RWPE1 (cell line): ENCODE data around the gene RBBP8NL.

Source experiments
- CTCF ChIA-PET: fragments of 350-600 bp; sonication (Branson Sonifier 250); formaldehyde crosslinking; extraction: SDS; loops from one replicate; lab custom pipeline; 2021; lab: Yijun Ruan, JAX
- POLR2A ChIA-PET: fragments of 400-600 bp; formaldehyde crosslinking; extraction: SDS; loops from one replicate; lab custom pipeline; 2020; ENCODE audit warnings: antibody characterized with exemption; ENCODE audit not compliant: low non-redundant PET; lab: Yijun Ruan, JAX
- DNase-seq: peaks from one replicate; pipeline ENCODE4 v3.0.0; 2012; ENCODE audit warnings: low spot score
- H3K27ac ChIP-seq: fragments of 450-650 bp; 2 replicates; pipeline ENCODE4 v1.5.1; 2017
- TF ChIP-seq, protein P1 (sequence below): fragments of 450-650 bp; conservative IDR thresholded peaks from 2 replicates; pipeline ENCODE4 v1.5.1; 2017; ENCODE audit warnings: low read depth, mild to moderate bottlenecking

RBBP8NL gene

GRCh38 chr20:62409931-62410745 is 17.2 kb downstream of the RBBP8NL start:
- CTCF ChIA-PET, result interaction anchor here (0.6 to 3.2 kb wide), 40 partner anchors 8 to 1634 kb away, joined by 3 to 29 read pairs (median 4); partner anchors contain the start of gene RBBP8NL
- POLR2A ChIA-PET, result interaction anchor here (0.8 to 1.5 kb wide), 2 partner anchors 22 to 204 kb away, joined by 3 read pairs; no protein-coding TSS in a partner anchor
- H3K27ac ChIP-seq, result peak overlapping the region; percentile 21
- peak; percentile 66 for DNase-seq
- TF ChIP-seq, protein P1, sequence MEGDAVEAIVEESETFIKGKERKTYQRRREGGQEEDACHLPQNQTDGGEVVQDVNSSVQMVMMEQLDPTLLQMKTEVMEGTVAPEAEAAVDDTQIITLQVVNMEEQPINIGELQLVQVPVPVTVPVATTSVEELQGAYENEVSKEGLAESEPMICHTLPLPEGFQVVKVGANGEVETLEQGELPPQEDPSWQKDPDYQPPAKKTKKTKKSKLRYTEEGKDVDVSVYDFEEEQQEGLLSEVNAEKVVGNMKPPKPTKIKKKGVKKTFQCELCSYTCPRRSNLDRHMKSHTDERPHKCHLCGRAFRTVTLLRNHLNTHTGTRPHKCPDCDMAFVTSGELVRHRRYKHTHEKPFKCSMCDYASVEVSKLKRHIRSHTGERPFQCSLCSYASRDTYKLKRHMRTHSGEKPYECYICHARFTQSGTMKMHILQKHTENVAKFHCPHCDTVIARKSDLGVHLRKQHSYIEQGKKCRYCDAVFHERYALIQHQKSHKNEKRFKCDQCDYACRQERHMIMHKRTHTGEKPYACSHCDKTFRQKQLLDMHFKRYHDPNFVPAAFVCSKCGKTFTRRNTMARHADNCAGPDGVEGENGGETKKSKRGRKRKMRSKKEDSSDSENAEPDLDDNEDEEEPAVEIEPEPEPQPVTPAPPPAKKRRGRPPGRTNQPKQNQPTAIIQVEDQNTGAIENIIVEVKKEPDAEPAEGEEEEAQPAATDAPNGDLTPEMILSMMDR, result peak; percentile 78

- ChIA-PET POLR2A (interaction anchor here (1.5 kb wide), 1 partner anchor 21 kb away, joined by 3 read pairs; no protein-coding TSS in a partner anchor), CTCF (interaction anchor here (0.7 to 3.2 kb wide), 22 partner anchors 8 to 400 kb away, joined by 3 to 29 read pairs (median 6); partner anchors contain the start of gene RBBP8NL)
- peak overlapping the region; percentile 17 for H3K27ac ChIP-seq
- TF ChIP-seq, protein P1, result no peak
- no peak for DNase-seq
Measured at GRCh38 chr20:62409086-62409853, 18.1 kb downstream of the RBBP8NL start.

DNA sequence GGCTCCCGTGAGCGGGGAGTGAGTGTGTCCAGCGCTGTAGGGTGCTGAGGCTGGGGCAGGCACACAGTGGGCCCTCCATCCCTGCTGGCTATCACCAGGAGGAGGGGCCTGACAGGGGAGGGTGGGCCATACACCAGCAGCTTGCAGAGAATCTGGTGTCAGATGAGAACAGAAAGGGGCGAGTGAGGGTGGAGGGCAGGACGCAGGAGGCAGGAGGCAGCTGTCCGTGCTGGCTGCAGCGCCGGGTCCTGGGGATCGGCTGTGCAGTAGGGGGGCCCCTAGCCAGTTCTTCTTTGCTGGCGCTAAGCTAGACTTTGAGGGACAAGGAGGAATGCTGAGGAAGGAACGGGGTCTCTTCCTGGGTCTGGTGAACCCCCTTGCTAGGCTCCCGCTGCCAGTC is 18.7 kb downstream of the RBBP8NL start:
- TF ChIP-seq, protein P1, result no peak
- ChIA-PET CTCF (interaction anchor here (0.6 to 3.2 kb wide), 6 partner anchors 14 to 383 kb away, joined by 3 to 29 read pairs (median 12); no protein-coding TSS in a partner anchor), POLR2A (no interaction called here)
- peak overlapping the region; percentile 17 for H3K27ac ChIP-seq
- DNase-seq, result no peak

DNA sequence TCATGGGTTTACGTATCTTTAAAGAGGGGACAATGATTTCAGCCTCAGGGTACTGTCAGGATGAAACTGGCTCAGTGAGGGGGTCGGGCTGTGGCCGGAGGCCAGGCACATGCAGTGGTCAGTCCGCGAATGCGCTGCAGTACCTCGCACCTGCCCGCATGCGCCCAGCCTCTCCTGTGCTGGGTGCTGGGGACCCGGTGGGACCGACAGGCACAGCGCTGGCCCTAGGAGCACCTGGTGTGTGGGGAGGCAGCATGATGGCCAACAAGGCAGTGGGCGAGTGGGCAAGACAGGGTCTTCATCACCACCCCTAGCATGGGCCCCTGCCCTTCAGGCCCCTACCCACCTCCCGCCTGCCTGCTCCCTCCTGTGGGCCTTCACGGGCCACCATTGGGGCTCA is 19.3 kb downstream of the RBBP8NL start:
- no peak for DNase-seq
- TF ChIP-seq, protein P1, result no peak
- H3K27ac ChIP-seq, result peak overlapping the region; percentile 80
- ChIA-PET POLR2A (no interaction called here), CTCF (interaction anchor here (0.6 kb wide), 2 partner anchors 91 to 107 kb away, joined by 3 read pairs; no protein-coding TSS in a partner anchor)

DNA sequence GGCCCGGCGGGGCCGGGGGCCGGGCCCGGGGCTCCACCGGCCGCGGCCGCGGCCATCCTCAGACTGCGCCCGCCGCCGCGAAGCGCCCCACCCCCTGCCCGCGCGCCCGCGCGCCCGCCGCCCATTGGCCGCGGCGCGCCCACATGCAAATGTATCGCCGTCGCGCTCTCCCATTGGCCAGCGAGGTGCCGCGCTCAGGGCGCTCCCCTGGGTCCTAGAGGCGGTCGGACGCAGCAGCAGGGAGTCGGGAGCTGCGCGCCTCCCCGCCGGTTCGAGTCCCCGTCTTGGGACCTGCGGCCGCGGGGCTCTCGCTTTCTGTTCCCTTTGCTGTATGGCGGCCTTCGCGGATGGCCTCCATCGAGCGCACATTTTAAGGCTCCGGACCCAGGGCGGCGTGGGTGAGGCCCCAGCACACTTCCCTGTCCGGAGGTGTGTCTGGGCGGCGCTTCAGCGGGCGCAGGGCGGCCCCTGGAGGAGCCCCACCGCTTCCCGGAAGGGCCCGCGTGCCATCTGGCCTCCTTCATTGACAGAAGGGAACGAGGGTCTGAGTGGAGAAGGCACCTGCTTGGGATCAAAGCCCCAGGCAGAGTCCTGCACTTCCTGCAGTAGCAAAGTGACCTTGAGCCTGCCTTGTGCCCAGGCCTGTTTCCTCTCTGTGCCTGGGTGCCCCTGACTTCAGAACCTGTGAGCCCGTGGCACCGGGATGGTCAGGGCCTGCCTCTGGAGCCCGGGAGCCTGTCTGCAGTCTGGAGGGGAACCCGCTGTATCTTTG is 19.9 kb downstream of the RBBP8NL start, which contains the start of gene CABLES2:
Gene CABLES2, minus strand, starts transcription at position 65 of the 772 bp plus-strand sequence. Its CDS starts 9 bp downstream, at position 56.
- POLR2A ChIA-PET, result no interaction called here
- CTCF ChIA-PET, result no interaction called here
- peak within 1 kb of the TSS; percentile 80 for H3K27ac ChIP-seq
- DNase-seq, result peak; percentile 98
- TF ChIP-seq, protein P1, result 0 out of 2 replicates have a peak, but pooled peaks have one; percentile 14
